Lung (tissue), 12 donors: ENCODE results near the gene DUSP16. TPM values are rescaled to one million over a fixed set of nuclear protein-coding genes. Genes with fewer than 3 reads are reported as not detected.

Experiments used
- ATAC-seq: fragments of 200-7000 bp; cut with Tn5 transposase; one replicate; pipeline ENCODE4 v1.9.1; 2020; ENCODE audit warnings: moderate number of reproducible peaks; ENCODE audit not compliant: insufficient read depth, low FRiP score
- DNase-seq, 3 donors: peaks; one replicate each; pipeline ENCODE4 v3.0.0-alpha.2; 2013 to 2017
- H3K27ac ChIP-seq, 2 donors: one replicate each; pipeline ENCODE4 v1.5.1; 2013; ENCODE audit warnings: mild to moderate bottlenecking in 2 of 2, moderate library complexity in 2 of 2, control low read depth in 1 of 2, inconsistent platforms in 1 of 2, low read depth in 1 of 2, low read length in 1 of 2
- H3K27me3 ChIP-seq, 3 donors: one replicate each; pipeline ENCODE4 v1.5.1; 2013; ENCODE audit warnings: low read length in 2 of 3; ENCODE audit not compliant: control insufficient read depth in 3 of 3, insufficient read depth in 3 of 3
- H3K36me3 ChIP-seq, 4 donors: one replicate each; pipeline ENCODE4 v1.5.1; 2013; ENCODE audit warnings: low read length in 4 of 4, mild to moderate bottlenecking in 1 of 4, moderate library complexity in 1 of 4; ENCODE audit not compliant: control insufficient read depth in 4 of 4, insufficient read depth in 4 of 4
- H3K4me1 ChIP-seq, 5 donors: one replicate each; pipeline ENCODE4 v1.5.1; 2013; ENCODE audit warnings: low read length in 5 of 5, mild to moderate bottlenecking in 2 of 5, moderate library complexity in 1 of 5; ENCODE audit not compliant: control insufficient read depth in 5 of 5, insufficient read depth in 5 of 5
- H3K4me3 ChIP-seq: one replicate; pipeline ENCODE4 v1.5.1; 2013; ENCODE audit warnings: mild to moderate bottlenecking, control low read depth, moderate library complexity
- H3K9ac ChIP-seq, 2 donors: one replicate each; pipeline ENCODE4 v1.5.1; 2013; ENCODE audit warnings: low read length in 2 of 2, control low read depth in 1 of 2; ENCODE audit not compliant: insufficient read depth in 1 of 2
- H3K9me3 ChIP-seq, 4 donors: one replicate each; pipeline ENCODE4 v1.5.1; 2013; ENCODE audit warnings: low read length in 3 of 4, mild to moderate bottlenecking in 1 of 4, moderate library complexity in 1 of 4; ENCODE audit not compliant: control insufficient read depth in 4 of 4, insufficient read depth in 3 of 4
- CTCF ChIP-seq: IDR thresholded peaks from 2 replicates; pipeline ENCODE4 v1.5.1; 2012; ENCODE audit warnings: mild to moderate bottlenecking; ENCODE audit errors: control extremely low read depth, extremely low read depth
- WGBS, 2 donors: extraction: QIAGEN DNeasy Blood & Tissue Kit; methylation state at CpG; one replicate each; pipeline ENCODE4 v1.1.7; 2013; 5-methylcytosine and 5-hydroxymethylcytosine counted together
- polyA plus RNA-seq, 2 donors: library from polyadenylated mRNA; stranded (reverse); fragments of 200-250 nt; gene quantifications; one replicate each; pipeline ENCODE4 v1.2.1, GENCODE V29; 2013
- total RNA-seq, 2 donors: library from RNA; depleted of rRNA in 1 of 2; stranded (reverse); fragments of >200 nt in 1 of 2; gene quantifications; one replicate each; pipeline ENCODE4 v1.2.1, GENCODE V29; 2014 to 2021
- donor health status: control.
- donor health status: control.
- donor health status: Bipolar disorder and iron deficiency.
- donor health status: healthy.
- donor health status: DM: yes; HTN: yes; CAD: no.

DUSP16 gene
- total and polyA plus RNA-seq, 4 donors = 11.1 to 40.0 (median 25.8) TPM

GRCh38 chr12:12456637-12457036 is 106.0 kb downstream of the DUSP16 start:
- DNase-seq (peak in 1 of 3 donors; percentile 41), ATAC-seq (peak; percentile 34)
- Histone ChIP-seq H3K27me3 (no peaks in the 10 kb centered on the region), H3K4me3 (no peak overlapping the region), H3K36me3 (no peaks in the 10 kb centered on the region), H3K4me1 (peaks cover 0 to 4% (median 0%) of the 10 kb centered on the region in 5 donors), H3K9ac (no peak overlapping the region), H3K9me3 (no peaks in the 10 kb centered on the region), H3K27ac (no peak overlapping the region)
- 45 to 61% methylated on average over 5 of the region's 5 CpGs for WGBS, 2 donors
- no peak for TF ChIP-seq CTCF

GRCh38 chr12:12454315-12454714 is 108.3 kb downstream of the DUSP16 start:
- no peaks in the 10 kb centered on the region for H3K36me3 ChIP-seq
- ATAC-seq = no peak
- no peak for DNase-seq
- no peak overlapping the region for H3K27ac ChIP-seq
- H3K9me3 ChIP-seq = no peaks in the 10 kb centered on the region
- no peaks in the 10 kb centered on the region for H3K27me3 ChIP-seq
- H3K4me1 ChIP-seq = peaks cover 0 to 20% (median 0%) of the 10 kb centered on the region in 5 donors
- no peak for TF ChIP-seq CTCF
- H3K4me3 ChIP-seq = no peak overlapping the region
- no peak overlapping the region for H3K9ac ChIP-seq

GRCh38 chr12:12453635-12454034 is 109.0 kb downstream of the DUSP16 start:
- peaks cover 0 to 24% (median 0%) of the 10 kb centered on the region in 5 donors for H3K4me1 ChIP-seq
- H3K9me3 ChIP-seq = no peaks in the 10 kb centered on the region
- no peak for TF ChIP-seq CTCF
- WGBS, 2 donors = 96 to 100% methylated on average over 1 of the region's 1 CpG
- DNase-seq (no peak), ATAC-seq (no peak)
- H3K4me3 ChIP-seq = no peak overlapping the region
- H3K9ac ChIP-seq = no peak overlapping the region
- H3K36me3 ChIP-seq = no peaks in the 10 kb centered on the region
- H3K27ac ChIP-seq = no peak overlapping the region
- no peaks in the 10 kb centered on the region for H3K27me3 ChIP-seq

- Histone ChIP-seq H3K27ac (no peak overlapping the region), H3K27me3 (no peaks in the 10 kb centered on the region), H3K9me3 (no peaks in the 10 kb centered on the region), H3K4me1 (peaks cover 0 to 28% (median 2%) of the 10 kb centered on the region in 5 donors), H3K36me3 (no peaks in the 10 kb centered on the region), H3K9ac (no peak overlapping the region), H3K4me3 (no peak overlapping the region)
- no peak for ATAC-seq
- no peak for DNase-seq
- 96 to 99% methylated on average over 21 of the region's 21 CpGs for WGBS, 2 donors
- no peak for TF ChIP-seq CTCF
These were observed 110.2 kb downstream of the DUSP16 start for GRCh38 chr12:12452326-12452902.
